Rectal smooth muscle tissue (tissue), 1 donor: ENCODE data around the gene PYGO2.

Source experiments
- H3K27ac ChIP-seq: one replicate; pipeline ENCODE4 v1.7.0; 2013; ENCODE audit warnings: low read depth, low read length, inconsistent platforms
- H3K27me3 ChIP-seq: one replicate; pipeline ENCODE4 v1.7.0; 2013; ENCODE audit warnings: low read length; ENCODE audit not compliant: control insufficient read depth, insufficient read depth
- H3K36me3 ChIP-seq: one replicate; pipeline ENCODE4 v1.7.0; 2013; ENCODE audit warnings: low read length; ENCODE audit not compliant: control insufficient read depth, insufficient read depth
- H3K4me1 ChIP-seq: one replicate; pipeline ENCODE4 v1.7.0; 2013; ENCODE audit warnings: low read length; ENCODE audit not compliant: control insufficient read depth, insufficient read depth
- H3K4me3 ChIP-seq: one replicate; pipeline ENCODE4 v1.7.0; 2013; ENCODE audit warnings: low read length
- H3K9ac ChIP-seq: one replicate; pipeline ENCODE4 v1.7.0; 2013; ENCODE audit warnings: low read length

Gene PYGO2

GRCh38 chr1:154971341-154971998 lies 9.9 kb upstream of the PYGO2 start:
- Histone ChIP-seq H3K27me3 (no peaks in the 10 kb centered on the region), H3K36me3 (peaks cover 17% of the 10 kb centered on the region), H3K4me1 (peaks cover 28% of the 10 kb centered on the region), H3K4me3 (peak overlapping the region; percentile 47), H3K27ac (peak overlapping the region; percentile 95), H3K9ac (peak overlapping the region; percentile 42)

GRCh38 chr1:154970631-154971340 lies 9.2 kb upstream of the PYGO2 start, which contains the start of gene SHC1:
Gene SHC1 (minus strand): TSS chr1:154970747. CDS start chr1:154970526, 221 bp downstream.
- Histone ChIP-seq H3K4me3 (peak within 1 kb of the TSS; percentile 47), H3K4me1 (peaks cover 25% of the 10 kb centered on the region), H3K27me3 (no peaks in the 10 kb centered on the region), H3K27ac (peak within 1 kb of the TSS; percentile 95), H3K9ac (peak within 1 kb of the TSS; percentile 42), H3K36me3 (peaks cover 21% of the 10 kb centered on the region)

GRCh38 chr1:154969860-154970452 lies 8.4 kb upstream of the PYGO2 start:
- Histone ChIP-seq H3K27me3 (no peaks in the 10 kb centered on the region), H3K36me3 (peaks cover 24% of the 10 kb centered on the region), H3K9ac (no peak overlapping the region), H3K27ac (peak overlapping the region; percentile 95), H3K4me1 (peaks cover 25% of the 10 kb centered on the region), H3K4me3 (peak overlapping the region; percentile 47)

GRCh38 chr1:154969246-154969645 lies 7.7 kb upstream of the PYGO2 start:
- peaks cover 25% of the 10 kb centered on the region for H3K4me1 ChIP-seq
- no peak overlapping the region for H3K27ac ChIP-seq
- H3K4me3 ChIP-seq = peak overlapping the region; percentile 1
- H3K36me3 ChIP-seq = peaks cover 31% of the 10 kb centered on the region
- no peak overlapping the region for H3K9ac ChIP-seq
- H3K27me3 ChIP-seq = no peaks in the 10 kb centered on the region

- Histone ChIP-seq H3K36me3 (peaks cover 32% of the 10 kb centered on the region), H3K4me1 (peaks cover 25% of the 10 kb centered on the region), H3K27ac (no peak overlapping the region), H3K4me3 (no peak overlapping the region), H3K9ac (no peak overlapping the region), H3K27me3 (no peaks in the 10 kb centered on the region)
These were observed 7.1 kb upstream of the PYGO2 start for GRCh38 chr1:154968731-154969130.

- Histone ChIP-seq H3K27ac (no peak overlapping the region), H3K27me3 (no peaks in the 10 kb centered on the region), H3K36me3 (peaks cover 32% of the 10 kb centered on the region), H3K4me3 (no peak overlapping the region), H3K9ac (no peak overlapping the region), H3K4me1 (peaks cover 18% of the 10 kb centered on the region)
These were observed 5.9 kb upstream of the PYGO2 start for GRCh38 chr1:154967331-154967950.

GRCh38 chr1:154966111-154966510 lies 4.5 kb upstream of the PYGO2 start:
- Histone ChIP-seq H3K27ac (no peak overlapping the region), H3K4me3 (no peak overlapping the region), H3K9ac (no peak overlapping the region), H3K36me3 (peaks cover 32% of the 10 kb centered on the region), H3K4me1 (peaks cover 9% of the 10 kb centered on the region), H3K27me3 (no peaks in the 10 kb centered on the region)

- Histone ChIP-seq H3K4me1 (peaks cover 8% of the 10 kb centered on the region), H3K4me3 (no peak overlapping the region), H3K27me3 (no peaks in the 10 kb centered on the region), H3K36me3 (peaks cover 31% of the 10 kb centered on the region), H3K9ac (no peak overlapping the region), H3K27ac (no peak overlapping the region)
These were observed 2.8 kb upstream of the PYGO2 start for GRCh38 chr1:154964359-154964758.

GRCh38 chr1:154963643-154964042 lies 2.1 kb upstream of the PYGO2 start:
- H3K36me3 ChIP-seq = peaks cover 31% of the 10 kb centered on the region
- no peak overlapping the region for H3K9ac ChIP-seq
- no peaks in the 10 kb centered on the region for H3K27me3 ChIP-seq
- H3K4me1 ChIP-seq = peaks cover 8% of the 10 kb centered on the region
- H3K4me3 ChIP-seq = no peak overlapping the region
- H3K27ac ChIP-seq = no peak overlapping the region

GRCh38 chr1:154962795-154963330 lies 1.3 kb upstream of the PYGO2 start:
- Histone ChIP-seq H3K4me3 (peak overlapping the region; percentile 84), H3K27me3 (no peaks in the 10 kb centered on the region), H3K27ac (no peak overlapping the region), H3K9ac (no peak overlapping the region), H3K4me1 (peaks cover 8% of the 10 kb centered on the region), H3K36me3 (peaks cover 30% of the 10 kb centered on the region)

GRCh38 chr1:154962156-154962749 lies 671 bp upstream of the PYGO2 start:
- peak overlapping the region; percentile 99 for H3K27ac ChIP-seq
- peaks cover 9% of the 10 kb centered on the region for H3K4me1 ChIP-seq
- H3K27me3 ChIP-seq = no peaks in the 10 kb centered on the region
- peaks cover 25% of the 10 kb centered on the region for H3K36me3 ChIP-seq
- H3K4me3 ChIP-seq = peak overlapping the region; percentile 84
- peak overlapping the region; percentile 93 for H3K9ac ChIP-seq
